GM21529 (cell line): ENCODE measurements around the gene MTA3.

Experiments used
- ATAC-seq: cut with Tn5 transposase; IDR thresholded peaks from one replicate; pipeline ENCODE4 v1.9.1; 2021; ENCODE audit not compliant: unreplicated experiment

Gene MTA3

GRCh38 chr2:42799881-42800280 lies 231.4 kb downstream of the MTA3 start:
- ATAC-seq, result no peak

GRCh38 chr2:42800461-42800962 lies 232.1 kb downstream of the MTA3 start:
- no peak for ATAC-seq

GRCh38 chr2:42800981-42801380 lies 232.5 kb downstream of the MTA3 start:
- ATAC-seq, result no peak

GRCh38 chr2:42801381-42801780 lies 232.9 kb downstream of the MTA3 start:
- ATAC-seq, result no peak

GRCh38 chr2:42802150-42802549 lies 233.7 kb downstream of the MTA3 start:
- ATAC-seq, result no peak

GRCh38 chr2:42804338-42804737 lies 235.9 kb downstream of the MTA3 start:
- ATAC-seq, result no peak

GRCh38 chr2:42804891-42805290 lies 236.5 kb downstream of the MTA3 start:
- no peak for ATAC-seq
